Natural killer cell (primary cell): ENCODE results near the gene WDFY4. TPM values are rescaled to one million over a fixed set of nuclear protein-coding genes. Genes with fewer than 3 reads are reported as not detected.

Experiments used
- ATAC-seq, 3 donors: fragments of 150-1000 bp in 2 of 3; fragments of 200-7000 bp in 1 of 3; cut with Tn5 transposase; 1 replicate in 1 of 3; 2 replicates in 2 of 3; pipeline ENCODE4 v1.10.0; 2021; ENCODE audit warnings: mild to moderate bottlenecking in 2 of 3, moderate library complexity in 2 of 3
- DNase-seq, 2 donors: peaks; one replicate each; pipeline versions ENCODE4 v3.0.0 to v3.0.0-alpha.2; 2013 to 2021; ENCODE audit warnings: mixed read lengths in 1 of 2
- H3K27ac ChIP-seq: one replicate; pipeline ENCODE4 v1.5.1; 2013; ENCODE audit warnings: mild to moderate bottlenecking, low read length
- H3K27me3 ChIP-seq: one replicate; pipeline ENCODE4 v1.6.1; 2013; ENCODE audit warnings: low read length; ENCODE audit not compliant: control insufficient read depth, insufficient read depth
- H3K36me3 ChIP-seq: one replicate; pipeline ENCODE4 v1.6.1; 2013; ENCODE audit warnings: low read length; ENCODE audit not compliant: control insufficient read depth, insufficient read depth
- H3K4me1 ChIP-seq: one replicate; pipeline ENCODE4 v1.6.1; 2013; ENCODE audit warnings: low read length; ENCODE audit not compliant: control insufficient read depth, insufficient read depth
- H3K4me3 ChIP-seq: one replicate; pipeline ENCODE4 v1.5.1; 2013; ENCODE audit warnings: low read length
- H3K9me3 ChIP-seq: one replicate; pipeline ENCODE4 v1.6.1; 2013; ENCODE audit warnings: low read length; ENCODE audit not compliant: control insufficient read depth, insufficient read depth
- H3K27ac Mint-ChIP-seq, 2 donors: one replicate each; pipeline ENCODE4 v1.8.0; 2022; ENCODE audit warnings: mild to moderate bottlenecking in 2 of 2, mixed read lengths in 2 of 2, moderate library complexity in 1 of 2
- H3K27me3 Mint-ChIP-seq, 2 donors: one replicate each; pipeline ENCODE4 v1.8.0; 2022; ENCODE audit warnings: low read depth in 2 of 2, mixed read lengths in 2 of 2
- H3K36me3 Mint-ChIP-seq: one replicate; pipeline ENCODE4 v1.8.0; 2022; ENCODE audit warnings: mixed read lengths
- H3K4me1 Mint-ChIP-seq, 2 donors: one replicate each; pipeline ENCODE4 v1.8.0; 2022; ENCODE audit warnings: mixed read lengths in 2 of 2
- H3K4me3 Mint-ChIP-seq: one replicate; pipeline ENCODE4 v1.8.0; 2022; ENCODE audit warnings: mild to moderate bottlenecking, moderate library complexity, mixed read lengths
- H3K9me3 Mint-ChIP-seq, 2 donors: one replicate each; pipeline ENCODE4 v1.8.0; 2022; ENCODE audit warnings: mixed read lengths in 2 of 2
- CTCF ChIP-seq: fragments of 200-600 bp; IDR thresholded peaks from one replicate; pipeline ENCODE4 v1.8.0; 2022; ENCODE audit warnings: antibody characterized with exemption
- WGBS: methylation state at CpG from one replicate; pipeline ENCODE4 v1.1.7; 2013; ENCODE audit warnings: missing lambda C conversion rate; ENCODE audit not compliant: insufficient coverage; 5-methylcytosine and 5-hydroxymethylcytosine counted together
- intact Hi-C: fragments of 100-400 bp; cut with micrococcal nuclease; formaldehyde crosslinking; loops from one replicate; pipeline ENCODE4 v1.14.2; 2022
- total RNA-seq, 4 donors: library from RNA; stranded (reverse); fragments of 120-200 nt in 1 of 4; gene quantifications; one replicate each; pipeline versions ENCODE4 v1.2.3 to v1.2.4, GENCODE V29; 2013 to 2022

The WDFY4 gene
- total RNA-seq, 3 donors from 2014 or later (not counting 1 experiment from before 2014, with no cell fraction given): 1.7 to 8.4 (median 3.5) TPM

GRCh38 chr10:48729941-48730457 is 45.3 kb downstream of the WDFY4 start:
- WGBS: 81% methylated on average over 3 of the region's 3 CpGs
- H3K36me3 ChIP-seq: peaks cover 3% of the 10 kb centered on the region
- H3K4me1 Mint-ChIP-seq: no peaks in the 10 kb centered on the region
- H3K27ac ChIP-seq: no peak overlapping the region
- no peak overlapping the region for H3K27ac Mint-ChIP-seq
- no peaks in the 10 kb centered on the region for H3K27me3 Mint-ChIP-seq
- ATAC-seq (no peak), DNase-seq (no peak)
- no peaks in the 10 kb centered on the region for H3K9me3 Mint-ChIP-seq
- H3K4me3 ChIP-seq: no peak overlapping the region
- no peaks in the 10 kb centered on the region for H3K9me3 ChIP-seq
- intact Hi-C loops: no loop called here
- H3K36me3 Mint-ChIP-seq: no peaks in the 10 kb centered on the region
- no peaks in the 10 kb centered on the region for H3K27me3 ChIP-seq
- TF ChIP-seq CTCF: no peak
- no peaks in the 10 kb centered on the region for H3K4me1 ChIP-seq
- H3K4me3 Mint-ChIP-seq: no peak overlapping the region

DNA sequence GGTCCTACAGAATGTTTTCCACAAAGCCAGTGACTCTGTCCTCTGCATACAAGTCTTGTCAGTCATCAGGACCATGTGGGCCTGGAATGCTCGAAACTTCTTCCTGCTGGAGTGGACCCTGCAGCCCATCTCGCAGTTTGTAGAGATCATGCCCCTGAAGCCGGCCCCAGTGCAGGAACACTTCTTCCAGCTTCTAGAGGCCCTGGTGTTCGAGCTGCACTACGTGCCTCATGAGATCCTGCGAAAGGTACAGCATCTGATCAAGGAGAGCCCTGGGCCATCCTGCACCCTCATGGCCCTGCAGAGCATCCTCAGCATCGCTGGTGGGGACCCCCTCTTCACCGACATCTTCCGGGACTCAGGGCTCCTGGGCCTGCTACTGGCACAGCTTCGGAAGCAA is 46.5 kb downstream of the WDFY4 start:
- no peak for TF ChIP-seq CTCF
- Mint-ChIP-seq H3K9me3 (no peaks in the 10 kb centered on the region), H3K27me3 (no peaks in the 10 kb centered on the region), H3K4me3 (no peak overlapping the region), H3K27ac (no peak overlapping the region), H3K4me1 (no peaks in the 10 kb centered on the region), H3K36me3 (no peaks in the 10 kb centered on the region)
- Histone ChIP-seq H3K9me3 (no peaks in the 10 kb centered on the region), H3K27ac (no peak overlapping the region), H3K4me3 (no peak overlapping the region), H3K27me3 (no peaks in the 10 kb centered on the region), H3K4me1 (no peaks in the 10 kb centered on the region), H3K36me3 (peaks cover 3% of the 10 kb centered on the region)
- intact Hi-C loops: no loop called here
- no peak for DNase-seq
- ATAC-seq: no peak
- 90% methylated on average over 10 of the region's 10 CpGs for WGBS

- H3K27me3 ChIP-seq: no peaks in the 10 kb centered on the region
- Mint-ChIP-seq H3K36me3 (no peaks in the 10 kb centered on the region), H3K9me3 (no peaks in the 10 kb centered on the region), H3K27ac (no peak overlapping the region), H3K4me1 (no peaks in the 10 kb centered on the region), H3K4me3 (no peak overlapping the region), H3K27me3 (no peaks in the 10 kb centered on the region)
- no peak overlapping the region for H3K27ac ChIP-seq
- peaks cover 3% of the 10 kb centered on the region for H3K36me3 ChIP-seq
- intact Hi-C loops: no loop called here
- no peaks in the 10 kb centered on the region for H3K9me3 ChIP-seq
- no peaks in the 10 kb centered on the region for H3K4me1 ChIP-seq
- no peak for TF ChIP-seq CTCF
- ATAC-seq (no peak), DNase-seq (no peak)
- no peak overlapping the region for H3K4me3 ChIP-seq
- WGBS: 86% methylated on average over 2 of the region's 2 CpGs
Measured at GRCh38 chr10:48731654-48732053, 47.0 kb downstream of the WDFY4 start.

GRCh38 chr10:48733329-48733728 is 48.7 kb downstream of the WDFY4 start:
- no peaks in the 10 kb centered on the region for H3K9me3 Mint-ChIP-seq
- H3K27me3 Mint-ChIP-seq: no peaks in the 10 kb centered on the region
- no peaks in the 10 kb centered on the region for H3K4me1 Mint-ChIP-seq
- DNase-seq (no peak), ATAC-seq (no peak)
- no peaks in the 10 kb centered on the region for H3K4me1 ChIP-seq
- H3K9me3 ChIP-seq: no peaks in the 10 kb centered on the region
- no peak for TF ChIP-seq CTCF
- no peak overlapping the region for H3K4me3 ChIP-seq
- no peaks in the 10 kb centered on the region for H3K27me3 ChIP-seq
- no peak overlapping the region for H3K27ac ChIP-seq
- H3K36me3 ChIP-seq: peaks cover 3% of the 10 kb centered on the region
- 100% methylated on average over 1 of the region's 1 CpG for WGBS
- H3K27ac Mint-ChIP-seq: no peak overlapping the region
- intact Hi-C loops: no loop called here
- no peak overlapping the region for H3K4me3 Mint-ChIP-seq
- no peaks in the 10 kb centered on the region for H3K36me3 Mint-ChIP-seq
